ENCODE results near the gene PTX3. TPM values are rescaled to one million over a fixed set of nuclear protein-coding genes. Genes with fewer than 3 reads are reported as not detected.

The PTX3 gene
- total and polyA plus RNA-seq, 11 donors = 0.17 to 29.8 (median 1.1) TPM

- ATAC-seq (no peak), DNase-seq (no peak)
- TF ChIP-seq POLR2A (IDR thresholded peaks at IDR 0.05) (no peak), CTCF (IDR thresholded peaks at IDR 0.05) (no peak)
- no peaks in the 10 kb centered on the region for H3K4me1 ChIP-seq
- H3K27me3 ChIP-seq = peaks cover 0 to 3% (median 0%) of the 10 kb centered on the region in 9 donors
- H3K9me3 ChIP-seq = no peaks in the 10 kb centered on the region
- intact Hi-C loops (cut with DNase I) = no loop called here
- WGBS, 4 donors = 0 to 92% (median 26%) methylated on average over 1 of the region's 1 CpG
- H3K4me3 ChIP-seq = no peak overlapping the region
- no peaks in the 10 kb centered on the region for H3K36me3 ChIP-seq
- H3K27ac ChIP-seq = no peak overlapping the region
These were observed 32.3 kb upstream of the PTX3 start for GRCh38 chr3:157404381-157404780.

DNA sequence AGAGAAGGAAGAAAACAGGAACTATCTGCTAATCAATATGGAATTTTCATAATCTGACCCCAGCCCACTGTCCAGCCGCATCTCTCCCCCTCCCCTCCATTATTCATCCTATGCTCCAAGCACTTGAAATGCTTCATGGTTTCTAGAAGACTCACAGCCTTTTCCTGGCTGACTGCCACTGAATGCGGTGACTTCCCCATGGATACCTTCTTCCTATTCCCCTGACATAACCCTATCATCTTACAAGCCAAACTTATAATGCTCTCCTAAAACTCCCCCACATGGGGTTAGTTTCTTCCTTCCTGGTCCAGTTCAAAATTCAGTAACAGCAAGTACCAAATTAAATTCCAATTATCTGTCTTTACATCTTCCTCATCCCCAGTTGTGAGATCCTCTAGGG lies 31.2 kb upstream of the PTX3 start:
- Histone ChIP-seq H3K9me3 (no peaks in the 10 kb centered on the region), H3K4me3 (no peak overlapping the region), H3K4me1 (no peaks in the 10 kb centered on the region), H3K36me3 (no peaks in the 10 kb centered on the region), H3K27me3 (peaks cover 0 to 3% (median 0%) of the 10 kb centered on the region in 9 donors), H3K27ac (no peak overlapping the region)
- no peak for ATAC-seq
- TF ChIP-seq CTCF (IDR thresholded peaks at IDR 0.05) (no peak), POLR2A (IDR thresholded peaks at IDR 0.05) (no peak)
- WGBS, 4 donors = 37 to 54% (median 49%) methylated on average over 2 of the region's 2 CpGs
- DNase-seq = no peak
- intact Hi-C loops (cut with DNase I) = no loop called here

DNA sequence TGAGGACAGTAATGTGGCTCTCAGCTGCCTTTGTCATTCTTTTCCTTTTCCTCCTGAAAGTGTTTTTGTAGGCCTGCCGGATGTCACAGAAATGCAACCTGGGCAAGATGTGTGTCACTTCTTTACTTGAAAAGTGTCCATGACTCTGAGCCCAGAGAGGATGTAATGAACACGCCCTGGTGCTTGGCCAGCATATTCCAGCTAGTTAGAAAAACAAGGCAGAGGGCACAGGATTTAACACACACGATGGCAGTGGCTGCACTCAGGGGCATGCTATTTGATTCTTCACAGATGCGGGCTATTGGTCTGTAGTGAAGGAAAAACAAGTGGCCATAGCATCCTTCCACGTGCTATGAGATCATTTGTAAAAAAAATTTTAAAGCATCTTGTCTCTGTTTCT lies 30.3 kb upstream of the PTX3 start:
- TF ChIP-seq CTCF (IDR thresholded peaks at IDR 0.05) (no peak), POLR2A (IDR thresholded peaks at IDR 0.05) (no peak)

GRCh38 chr3:157407769-157408168 lies 28.9 kb upstream of the PTX3 start:
- 60 to 87% (median 75%) methylated on average over 3 of the region's 3 CpGs for WGBS, 4 donors
- no peaks in the 10 kb centered on the region for H3K4me1 ChIP-seq
- TF ChIP-seq POLR2A (IDR thresholded peaks at IDR 0.05) (no peak), CTCF (IDR thresholded peaks at IDR 0.05) (no peak)
- H3K36me3 ChIP-seq = no peaks in the 10 kb centered on the region
- H3K27ac ChIP-seq = no peak overlapping the region
- H3K4me3 ChIP-seq = no peak overlapping the region
- ATAC-seq (no peak), DNase-seq (no peak)
- no peaks in the 10 kb centered on the region for H3K9me3 ChIP-seq
- H3K27me3 ChIP-seq = no peaks in the 10 kb centered on the region
- intact Hi-C loops (cut with DNase I) = no loop called here

More for the DNA sequence above, 30.3 kb upstream of the PTX3 start:
- intact Hi-C loops (cut with DNase I) = no loop called here
- Histone ChIP-seq H3K27ac (no peak overlapping the region), H3K9me3 (no peaks in the 10 kb centered on the region), H3K36me3 (no peaks in the 10 kb centered on the region), H3K4me1 (no peaks in the 10 kb centered on the region), H3K27me3 (peaks cover 0 to 3% (median 0%) of the 10 kb centered on the region in 9 donors), H3K4me3 (no peak overlapping the region)
- WGBS, 4 donors = 61 to 70% (median 66%) methylated on average over 5 of the region's 5 CpGs
- no peak for DNase-seq
- no peak for ATAC-seq

Data from heart left ventricle (tissue), 16 donors.